Gastroesophageal sphincter (tissue), 3 donors: ENCODE results near the gene STRAP.

ENCODE experiments used
- EP300 ChIP-seq: sonication (generic); formaldehyde crosslinking; IDR thresholded peaks from one replicate; pipeline ENCODE4 v1.6.1; 2017; ENCODE audit warnings: antibody characterized with exemption, mild to moderate bottlenecking
- TF ChIP-seq, protein P1 (sequence below), 4 experiments: fragments of 200-600 bp in 2 of 4; fragments of 450-650 bp in 2 of 4; sonication (generic) in 1 of 4; IDR thresholded peaks; one replicate each; pipeline ENCODE4 v1.5.1; 2017 to 2019; ENCODE audit warnings: antibody characterized with exemption in 4 of 4, mild to moderate bottlenecking in 2 of 4, moderate library complexity in 2 of 4

DNA sequence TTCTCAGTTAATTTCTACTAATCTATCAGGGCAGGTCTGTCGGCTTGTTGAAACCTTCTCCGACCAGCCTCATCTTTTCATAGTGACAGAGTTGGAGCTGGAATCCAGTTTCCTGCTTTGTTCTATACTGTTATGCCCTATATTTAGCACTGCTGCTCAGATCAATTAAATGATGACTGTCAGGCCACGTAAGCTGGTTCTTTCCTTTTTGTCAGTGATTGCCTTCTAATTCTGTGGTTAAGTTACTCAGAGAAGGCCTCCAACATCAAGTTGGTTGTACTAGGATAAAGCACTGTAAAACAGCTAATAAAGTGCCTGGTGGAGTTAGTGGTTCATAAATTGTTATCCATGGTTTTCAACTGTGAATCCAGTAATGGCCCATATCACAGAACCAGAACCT, 51.6 kb downstream of the STRAP start:
- TF ChIP-seq, protein P1, sequence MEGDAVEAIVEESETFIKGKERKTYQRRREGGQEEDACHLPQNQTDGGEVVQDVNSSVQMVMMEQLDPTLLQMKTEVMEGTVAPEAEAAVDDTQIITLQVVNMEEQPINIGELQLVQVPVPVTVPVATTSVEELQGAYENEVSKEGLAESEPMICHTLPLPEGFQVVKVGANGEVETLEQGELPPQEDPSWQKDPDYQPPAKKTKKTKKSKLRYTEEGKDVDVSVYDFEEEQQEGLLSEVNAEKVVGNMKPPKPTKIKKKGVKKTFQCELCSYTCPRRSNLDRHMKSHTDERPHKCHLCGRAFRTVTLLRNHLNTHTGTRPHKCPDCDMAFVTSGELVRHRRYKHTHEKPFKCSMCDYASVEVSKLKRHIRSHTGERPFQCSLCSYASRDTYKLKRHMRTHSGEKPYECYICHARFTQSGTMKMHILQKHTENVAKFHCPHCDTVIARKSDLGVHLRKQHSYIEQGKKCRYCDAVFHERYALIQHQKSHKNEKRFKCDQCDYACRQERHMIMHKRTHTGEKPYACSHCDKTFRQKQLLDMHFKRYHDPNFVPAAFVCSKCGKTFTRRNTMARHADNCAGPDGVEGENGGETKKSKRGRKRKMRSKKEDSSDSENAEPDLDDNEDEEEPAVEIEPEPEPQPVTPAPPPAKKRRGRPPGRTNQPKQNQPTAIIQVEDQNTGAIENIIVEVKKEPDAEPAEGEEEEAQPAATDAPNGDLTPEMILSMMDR (IDR thresholded peaks at IDR 0.05), result no peak
- no peak for TF ChIP-seq EP300
